Measurements from ENCODE around the gene TIMP2.
"Not testable (repeated sequence)": the region's sequence is repeated elsewhere in the genome, so short reads cannot be mapped to it uniquely, and the experiment has no call there.

TIMP2 gene

DNA sequence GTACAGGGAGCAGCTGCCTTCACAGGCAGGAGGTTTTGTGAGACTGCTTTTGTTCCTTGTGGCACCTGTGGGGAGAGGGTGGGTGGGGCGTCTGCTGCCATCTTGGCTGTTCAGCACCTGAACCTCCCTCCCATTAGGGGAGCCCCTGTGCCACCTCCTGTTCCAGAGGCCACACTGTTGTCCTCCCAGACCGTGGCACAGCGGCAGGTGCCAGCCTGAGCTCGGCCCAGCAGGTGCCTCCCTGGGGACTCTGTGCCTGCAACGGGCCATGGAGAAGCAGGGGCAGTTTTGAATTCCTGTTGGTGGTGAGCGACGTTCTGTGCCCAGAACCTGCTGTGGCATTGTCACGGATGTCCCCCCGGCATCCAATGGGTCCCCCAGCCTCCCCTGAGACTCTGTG is 44.7 kb upstream of the TIMP2 start:
- no peak for DNase-seq (ENCODE audit: low read depth)
- H3K4me3 ChIP-seq (ENCODE audit: low read depth, low read length), result no peak overlapping the region
- TF ChIP-seq CTCF (conservative IDR thresholded peaks at IDR 0.05; ENCODE audit: low read depth, low read length), result no peak

GRCh38 chr17:78967782-78968362 is 42.7 kb upstream of the TIMP2 start:
- DNase-seq (ENCODE audit: low read depth), result no peak
- TF ChIP-seq CTCF (conservative IDR thresholded peaks at IDR 0.05; ENCODE audit: low read depth, low read length), result no peak
- no peak overlapping the region for H3K4me3 ChIP-seq (ENCODE audit: low read depth, low read length)

DNA sequence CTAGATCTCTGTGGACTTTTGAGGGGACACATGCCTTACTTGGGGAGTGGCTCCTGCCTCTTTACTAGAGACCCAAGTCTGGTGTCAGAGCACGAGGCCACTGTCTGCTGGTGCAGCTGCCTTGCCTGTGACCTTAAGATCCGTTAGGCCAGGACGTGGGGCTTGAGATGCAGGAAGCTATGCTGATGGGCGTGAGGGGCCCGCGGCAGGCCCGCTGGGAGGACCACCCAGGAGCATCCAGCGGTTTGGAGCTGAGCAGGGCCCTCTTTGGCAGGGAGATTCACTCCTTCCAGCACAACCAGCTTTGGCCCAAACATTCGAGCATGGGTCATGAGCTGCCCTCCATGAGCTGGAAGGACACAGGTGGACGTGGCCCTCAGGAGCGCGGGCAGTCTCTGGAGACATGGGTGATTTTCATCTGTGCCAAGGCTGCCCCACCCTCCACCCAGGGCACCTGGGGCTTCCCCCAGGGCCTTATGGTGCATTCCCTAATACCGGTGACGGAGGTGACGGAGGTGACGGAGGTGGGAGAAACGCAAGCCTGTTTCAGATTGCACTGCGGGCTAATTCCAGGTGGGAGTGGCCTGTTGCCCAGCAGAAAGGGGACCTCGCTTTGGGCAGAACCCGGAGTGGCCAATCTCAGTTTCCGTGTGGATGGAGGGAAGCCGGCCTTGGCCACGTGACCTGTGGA is 41.9 kb upstream of the TIMP2 start:
- H3K4me3 ChIP-seq (ENCODE audit: low read depth, low read length), result no peak overlapping the region
- TF ChIP-seq CTCF (conservative IDR thresholded peaks at IDR 0.05; ENCODE audit: low read depth, low read length), result no peak
- no peak for DNase-seq (ENCODE audit: low read depth)

DNA sequence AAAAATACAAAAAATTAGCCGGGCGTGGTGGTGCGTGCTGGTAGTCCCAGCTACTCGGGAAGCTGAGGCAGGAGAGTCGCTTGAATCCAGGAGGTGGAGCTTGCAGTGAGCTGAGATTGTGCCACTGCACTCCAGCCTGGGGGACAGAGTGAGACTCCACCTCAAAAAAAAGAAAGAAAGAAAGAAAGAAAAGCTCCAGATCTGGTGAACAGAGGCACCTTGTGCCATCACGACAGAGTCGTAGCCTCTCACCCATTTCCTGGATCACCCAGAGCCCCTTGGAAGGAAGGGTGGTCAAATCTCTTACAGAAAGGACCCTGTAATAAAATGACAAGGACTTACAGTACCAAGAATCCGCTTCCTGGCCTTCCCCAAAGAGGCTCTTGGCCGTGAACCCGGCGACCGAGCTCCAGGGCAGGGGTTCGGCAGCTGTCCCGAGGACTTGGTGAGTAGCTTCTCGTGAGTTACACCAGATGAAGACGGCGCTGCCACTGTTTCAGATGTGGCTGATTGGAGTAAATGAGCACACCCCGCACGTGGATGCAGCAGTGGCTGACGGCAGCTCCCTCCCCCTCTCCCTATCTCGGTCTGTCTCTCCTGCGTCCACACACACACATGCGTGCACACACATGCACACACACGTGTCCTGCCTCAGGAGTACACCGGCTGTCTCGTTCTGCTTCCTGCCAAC is 41.1 kb upstream of the TIMP2 start:
- TF ChIP-seq CTCF (conservative IDR thresholded peaks at IDR 0.05; ENCODE audit: low read depth, low read length), result no peak
- no peak for DNase-seq (ENCODE audit: low read depth)
- H3K4me3 ChIP-seq (ENCODE audit: low read depth, low read length), result no peak overlapping the region

DNA sequence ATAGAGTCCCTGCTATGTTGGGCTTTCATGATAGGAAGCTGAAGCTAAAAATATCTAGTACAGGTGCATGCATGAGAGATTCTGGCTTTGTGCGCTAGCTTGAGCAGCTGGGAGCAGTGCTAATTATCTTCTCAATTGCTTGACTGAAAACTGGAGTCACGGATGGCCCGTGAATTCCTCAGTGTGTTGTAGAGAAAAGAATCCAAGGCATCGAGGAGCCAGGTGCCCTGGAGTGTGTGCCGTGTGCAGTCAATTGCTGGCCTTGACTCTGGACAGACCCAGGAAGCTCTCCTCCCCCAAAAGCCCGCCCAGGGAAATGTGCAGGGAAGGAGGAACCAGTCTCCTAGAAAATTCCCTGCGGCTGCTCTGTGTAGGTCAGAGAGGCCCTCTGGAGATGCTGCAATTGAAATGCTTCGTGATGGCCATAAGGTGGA is 40.3 kb upstream of the TIMP2 start:
- TF ChIP-seq CTCF (conservative IDR thresholded peaks at IDR 0.05; ENCODE audit: low read depth, low read length), result no peak
- DNase-seq (ENCODE audit: low read depth), result no peak
- H3K4me3 ChIP-seq (ENCODE audit: low read depth, low read length), result no peak overlapping the region

DNA sequence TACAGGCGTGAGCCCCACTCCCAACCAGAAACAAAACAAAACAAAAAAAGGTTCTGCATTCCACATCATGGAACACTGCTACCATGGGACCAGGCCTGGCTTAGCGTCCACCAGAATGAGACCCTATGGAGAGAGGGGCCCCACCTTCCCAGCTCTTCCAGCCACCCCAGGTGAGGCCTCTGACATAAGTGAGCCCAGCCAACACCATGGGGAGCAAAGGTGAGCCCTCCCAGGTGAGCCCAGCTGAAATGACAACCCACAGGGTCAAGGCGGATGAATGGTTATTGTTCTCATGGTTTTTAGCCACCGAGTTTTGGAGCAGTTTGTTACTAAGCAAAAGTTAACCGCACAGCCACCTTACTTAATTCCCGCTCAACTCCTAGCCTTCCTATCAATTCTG is 38.2 kb upstream of the TIMP2 start:
- no peak for TF ChIP-seq CTCF (conservative IDR thresholded peaks at IDR 0.05; ENCODE audit: low read depth, low read length)
- no peak overlapping the region for H3K4me3 ChIP-seq (ENCODE audit: low read depth, low read length)
- no peak for DNase-seq (ENCODE audit: low read depth)

GRCh38 chr17:78962984-78963348 is 37.8 kb upstream of the TIMP2 start:
- H3K4me3 ChIP-seq (ENCODE audit: low read depth, low read length); DNase-seq (ENCODE audit: low read depth): not testable (repeated sequence)

Data from choroid plexus epithelial cell (primary cell).